ENCODE measurements around the gene IFT122.

IFT122 gene

GRCh38 chr3:129563332-129563731, 123.3 kb downstream of the IFT122 start:
- DNase-seq (ENCODE audit: low spot score), result no peak
- no peak for TF ChIP-seq CTCF (IDR thresholded peaks at IDR 0.05; ENCODE audit: borderline replicate concordance, control extremely low read depth, extremely low read depth, insufficient read depth, missing control alignments)
- in situ Hi-C loops (cut with MboI; ENCODE audit: low sequenced_read_pairs, unreplicated experiment), result no loop called here

GRCh38 chr3:129563850-129564535, 124.0 kb downstream of the IFT122 start:
- no peak for DNase-seq (ENCODE audit: low spot score)
- TF ChIP-seq CTCF (IDR thresholded peaks at IDR 0.05; ENCODE audit: borderline replicate concordance, control extremely low read depth, extremely low read depth, insufficient read depth, missing control alignments), result no peak
- in situ Hi-C loops (cut with MboI; ENCODE audit: low sequenced_read_pairs, unreplicated experiment), result no loop called here

GRCh38 chr3:129564981-129565644, 125.1 kb downstream of the IFT122 start:
- in situ Hi-C loops (cut with MboI; ENCODE audit: low sequenced_read_pairs, unreplicated experiment), result no loop called here
- no peak for DNase-seq (ENCODE audit: low spot score)
- no peak for TF ChIP-seq CTCF (IDR thresholded peaks at IDR 0.05; ENCODE audit: borderline replicate concordance, control extremely low read depth, extremely low read depth, insufficient read depth, missing control alignments)

GRCh38 chr3:129565902-129566301, 125.9 kb downstream of the IFT122 start:
- no peak for TF ChIP-seq CTCF (IDR thresholded peaks at IDR 0.05; ENCODE audit: borderline replicate concordance, control extremely low read depth, extremely low read depth, insufficient read depth, missing control alignments)

GRCh38 chr3:129567176-129567705, 127.2 kb downstream of the IFT122 start:
- in situ Hi-C loops (cut with MboI; ENCODE audit: low sequenced_read_pairs, unreplicated experiment), result no loop called here
- TF ChIP-seq CTCF (IDR thresholded peaks at IDR 0.05; ENCODE audit: borderline replicate concordance, control extremely low read depth, extremely low read depth, insufficient read depth, missing control alignments), result no peak
- no peak for DNase-seq (ENCODE audit: low spot score)

More at GRCh38 chr3:129565902-129566301, 125.9 kb downstream of the IFT122 start:
- in situ Hi-C loops (cut with MboI; ENCODE audit: low sequenced_read_pairs, unreplicated experiment), result no loop called here
- DNase-seq (ENCODE audit: low spot score), result no peak

- DNase-seq (ENCODE audit: low spot score), result no peak
- in situ Hi-C loops (cut with MboI; ENCODE audit: low sequenced_read_pairs, unreplicated experiment), result no loop called here
- no peak for TF ChIP-seq CTCF (IDR thresholded peaks at IDR 0.05; ENCODE audit: borderline replicate concordance, control extremely low read depth, extremely low read depth, insufficient read depth, missing control alignments)
Observed at GRCh38 chr3:129567939-129568338, 127.9 kb downstream of the IFT122 start.
